PC-9 (cell line): ENCODE measurements around the gene PRKAR1A.

Experiments used
- CTCF ChIP-seq: fragments of 200-600 bp; sonication (generic); conservative IDR thresholded peaks from 2 replicates; pipeline ENCODE4 v1.6.1; 2017; ENCODE audit warnings: mixed run types, antibody characterized with exemption, mild to moderate bottlenecking, moderate library complexity
- EZH2 ChIP-seq: fragments of 200-600 bp; sonication (generic); IDR thresholded peaks from 2 replicates; pipeline ENCODE4 v1.8.0; 2017; ENCODE audit warnings: antibody characterized with exemption, low read depth

DNA sequence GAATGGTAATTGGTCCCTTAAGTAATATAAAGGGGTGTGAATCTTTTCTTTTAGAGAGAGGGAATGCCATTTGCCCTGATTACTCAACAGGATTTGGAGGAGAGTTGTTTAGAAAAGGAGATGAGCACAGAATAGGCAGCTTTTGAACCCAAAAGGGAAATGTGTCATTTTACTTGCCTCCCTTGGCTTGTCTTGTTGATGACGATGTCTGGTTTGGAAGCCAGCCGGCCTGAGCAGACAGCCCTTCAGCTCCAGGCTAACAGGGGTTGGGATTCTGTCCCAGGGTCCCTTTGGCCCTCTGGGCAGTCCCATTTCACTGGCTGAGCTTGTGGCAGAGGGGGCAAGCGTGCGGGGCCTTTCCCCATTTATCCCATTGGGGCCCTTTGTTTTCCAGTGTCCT lies 22.3 kb upstream of the PRKAR1A start:
- TF ChIP-seq CTCF (no peak), EZH2 (no peak)
